HepG2 (cell line): ENCODE measurements around the gene FAM78A. TPM values are rescaled to one million over a fixed set of nuclear protein-coding genes. Genes with fewer than 3 reads are reported as not detected.

Experiments used
- ATAC-seq: fragments of 200-7000 bp; cut with Tn5 transposase; 3 replicates; pipeline ENCODE4 v1.9.1; 2020; ENCODE audit warnings: mild to moderate bottlenecking, moderate library complexity
- BruUV-seq: library from RNA; stranded (reverse); fragments of 400-500 nt; replicated peaks from 2 replicates; lab custom pipeline; 2021; lab: Mats Ljungman, UMichigan
- CTCF ChIA-PET: fragments of 300-600 bp; formaldehyde crosslinking; extraction: SDS; loops from one replicate; lab custom pipeline; 2021; ENCODE audit warnings: low total read pairs, inconsistent platforms, low intra/inter-chr PET ratio; lab: Yijun Ruan, JAX
- POLR2A ChIA-PET: fragments of 350-600 bp; sonication (Branson Sonifier 250); formaldehyde crosslinking; loops from one replicate; lab custom pipeline; 2020; ENCODE audit warnings: antibody characterized with exemption, inconsistent platforms; lab: Yijun Ruan, JAX
- DNase-seq: peaks from one replicate; pipeline ENCODE4 v3.0.0-alpha.2; 2015; ENCODE audit warnings: low spot score
- FAIRE-seq: peaks from 3 replicates; lab custom pipeline; 2011; peaks lifted over from hg19 to GRCh38; lab: Jason Lieb, UNC
- H2AFZ ChIP-seq: one replicate; pipeline ENCODE4 v1.6.1; 2011; ENCODE audit warnings: low read length, inconsistent platforms
- H3K27ac ChIP-seq: fragments of 300-600 bp; 3 replicates; pipeline ENCODE4 v1.8.0; 2011; ENCODE audit warnings: mixed run types, mild to moderate bottlenecking, mixed read lengths, low read length, inconsistent platforms; ENCODE audit not compliant: insufficient read depth; ENCODE audit errors: extremely low read length
- H3K27me3 ChIP-seq, 2 experiments: fragments of 200-600 bp in 1 of 2; 2 replicates in 1 of 2; 3 replicates in 1 of 2; pipeline versions ENCODE4 v1.6.0 to v1.8.0; 2011; ENCODE audit warnings: low read length in 2 of 2, mild to moderate bottlenecking in 2 of 2, moderate library complexity in 2 of 2, inconsistent platforms in 1 of 2; ENCODE audit not compliant: insufficient read depth in 2 of 2, control insufficient read depth in 1 of 2
- H3K36me3 ChIP-seq, 2 experiments: fragments of 200-600 bp in 1 of 2; replicated peaks in 1 of 2; 2 replicates in 1 of 2; 3 replicates in 1 of 2; pipeline versions ENCODE4 v1.5.1 to v1.8.0; 2011; ENCODE audit warnings: low read length in 2 of 2, inconsistent platforms in 1 of 2; ENCODE audit not compliant: insufficient read depth in 2 of 2, control insufficient read depth in 1 of 2
- H3K4me1 ChIP-seq: 2 replicates; pipeline ENCODE4 v1.5.1; 2012; ENCODE audit warnings: low read length, inconsistent platforms; ENCODE audit not compliant: insufficient read depth
- H3K4me2 ChIP-seq: 2 replicates; pipeline ENCODE4 v1.6.0; 2011; ENCODE audit warnings: low read depth, low read length, inconsistent platforms
- H3K4me3 ChIP-seq, 3 experiments: fragments of 200-600 bp in 1 of 3; sonication (generic), shearing (Covaris generic) in 1 of 3; replicated peaks in 1 of 3; 2 replicates each; pipeline ENCODE4 v1.5.1; 2011 to 2016; ENCODE audit warnings: low read length in 3 of 3, inconsistent platforms in 2 of 3, low read depth in 2 of 3, mild to moderate bottlenecking in 2 of 3, control low read depth in 1 of 3, mixed read lengths in 1 of 3; ENCODE audit not compliant: insufficient read depth in 1 of 3
- H3K79me2 ChIP-seq: one replicate; pipeline ENCODE4 v1.6.1; 2011; ENCODE audit warnings: low read length, inconsistent platforms; ENCODE audit not compliant: insufficient read depth
- H3K9ac ChIP-seq: 2 replicates; pipeline ENCODE4 v1.6.0; 2011; ENCODE audit warnings: mild to moderate bottlenecking, low read depth, low read length, inconsistent platforms; ENCODE audit not compliant: insufficient read depth
- H3K9me3 ChIP-seq: 2 replicates; pipeline ENCODE4 v1.5.1; 2012; ENCODE audit warnings: mild to moderate bottlenecking, low read length
- H4K20me1 ChIP-seq: 2 replicates; pipeline ENCODE4 v1.6.0; 2011; ENCODE audit warnings: inconsistent platforms, mild to moderate bottlenecking, low read length, moderate library complexity; ENCODE audit not compliant: insufficient read depth
- DR1 ChIP-seq: sonication (generic); formaldehyde crosslinking; IDR thresholded peaks from 2 replicates; pipeline ENCODE4 v1.8.0; 2021; ENCODE audit warnings: mild to moderate bottlenecking, missing genetic modification reagents, inconsistent platforms
- HOXA7 ChIP-seq: sonication (generic); formaldehyde crosslinking; IDR thresholded peaks from 2 replicates; pipeline ENCODE4 v1.8.1; 2022; ENCODE audit warnings: mild to moderate bottlenecking, missing genetic modification reagents, moderate library complexity
- JDP2 ChIP-seq: sonication (generic); formaldehyde crosslinking; IDR thresholded peaks from 2 replicates; pipeline ENCODE4 v1.8.1; 2022; ENCODE audit warnings: missing genetic modification reagents, borderline replicate concordance
- MBD4 ChIP-seq: IDR thresholded peaks from 2 replicates; pipeline ENCODE4 v1.6.1; 2012; ENCODE audit warnings: low read length, inconsistent platforms, borderline replicate concordance
- NFATC3 ChIP-seq: sonication (generic); formaldehyde crosslinking; IDR thresholded peaks from 2 replicates; pipeline ENCODE4 v1.5.1; 2020; ENCODE audit warnings: mild to moderate bottlenecking, missing genetic modification reagents
- NR2F1 ChIP-seq, 2 experiments: fragments of 450-650 bp in 1 of 2; formaldehyde crosslinking in 1 of 2; IDR thresholded peaks; 2 replicates each; pipeline versions ENCODE4 v1.5.0 to v1.6.1; 2016 to 2020; ENCODE audit warnings: mild to moderate bottlenecking in 1 of 2, missing compliant biosample characterization in 1 of 2, missing genetic modification reagents in 1 of 2, moderate library complexity in 1 of 2
- POLR2AphosphoS2 ChIP-seq: IDR thresholded peaks from 2 replicates; pipeline ENCODE4 v1.6.1; 2011; ENCODE audit warnings: low read depth, low read length, improper control_type of control experiment
- RELA ChIP-seq: sonication (generic); formaldehyde crosslinking; IDR thresholded peaks from 2 replicates; pipeline ENCODE4 v1.4.0; 2020; ENCODE audit warnings: missing genetic modification reagents
- SOX13 ChIP-seq, 3 experiments: fragments of 450-650 bp in 1 of 3; sonication (generic) in 1 of 3; formaldehyde crosslinking in 1 of 3; IDR thresholded peaks in 2 of 3; conservative IDR thresholded peaks in 1 of 3; 2 replicates each; pipeline versions ENCODE4 v1.5.0 to v1.6.1; 2016 to 2020; ENCODE audit warnings: antibody characterized with exemption in 1 of 3, mild to moderate bottlenecking in 1 of 3, missing compliant biosample characterization in 1 of 3, missing genetic modification reagents in 1 of 3, moderate library complexity in 1 of 3
- SP140L ChIP-seq: sonication (generic); formaldehyde crosslinking; IDR thresholded peaks from 2 replicates; pipeline ENCODE4 v1.4.0; 2020; ENCODE audit warnings: missing genetic modification reagents, borderline replicate concordance
- XRCC5 ChIP-seq: fragments of 200-400 bp; formaldehyde crosslinking; optimal IDR thresholded peaks from 2 replicates; pipeline ENCODE3; 2017; ENCODE audit warnings: mild to moderate bottlenecking, low read length
- ZFAT ChIP-seq: sonication (generic); formaldehyde crosslinking; conservative IDR thresholded peaks from 2 replicates; pipeline ENCODE4 v1.8.1; 2023; ENCODE audit warnings: missing genetic modification reagents, inconsistent platforms
- ZNF451 ChIP-seq: sonication (generic); formaldehyde crosslinking; IDR thresholded peaks from 2 replicates; pipeline ENCODE4 v1.5.0; 2020; ENCODE audit warnings: mild to moderate bottlenecking, missing genetic modification reagents
- ZNF891 ChIP-seq: sonication (generic); formaldehyde crosslinking; IDR thresholded peaks from 2 replicates; pipeline ENCODE4 v1.5.0; 2020; ENCODE audit warnings: mild to moderate bottlenecking, missing genetic modification reagents
- WGBS: methylation state at CpG from one replicate; pipeline ENCODE4 v1.1.6; 2017; ENCODE audit warnings: low lambda C conversion rate; 5-methylcytosine and 5-hydroxymethylcytosine counted together
- in situ Hi-C: cut with HindIII; loops from 2 replicates; pipeline ENCODE4 v1.10.0; 2017; ENCODE audit warnings: low pct_unique_long_range_greater_than_20kb; ENCODE audit not compliant: extremely low pct_ligation_motif_present
- intact Hi-C: fragments of 100-400 bp; cut with micrococcal nuclease; formaldehyde crosslinking; loops from one replicate; pipeline ENCODE4 v1.10.0; 2022; ENCODE audit not compliant: unreplicated experiment
- polyA plus RNA-seq, 8 experiments: library from polyadenylated mRNA; depleted of rRNA in 3 of 8; stranded (reverse) in 7 of 8; unstranded in 1 of 8; fragments of >200 nt; fragmentation: Illumina TruSeq in 4 of 8; extraction: Trizol in 4 of 8; gene quantifications; 2 replicates each; pipeline versions ENCODE4 v1.2.1 to v1.2.3, GENCODE V29; 2011 to 2016; ENCODE audit warnings: low read depth in 4 of 8, missing spikeins in 1 of 8, mixed read lengths in 1 of 8; ENCODE audit not compliant: insufficient read depth in 1 of 8
- total RNA-seq, 5 experiments: library from RNA; depleted of rRNA; stranded (reverse); fragments of >200 nt; fragmentation: Illumina TruSeq; extraction: Trizol; gene quantifications; 2 replicates each; pipeline ENCODE4 v1.2.3, GENCODE V29; 2016; ENCODE audit warnings: low read depth in 1 of 5
- TF ChIP-seq, protein P1 (sequence below): sonication (generic); formaldehyde crosslinking; IDR thresholded peaks from 2 replicates; pipeline ENCODE4 v1.8.1; 2023; ENCODE audit warnings: mild to moderate bottlenecking, missing genetic modification reagents
- TF ChIP-seq, protein P2 (sequence below): IDR thresholded peaks from 2 replicates; pipeline ENCODE4 v1.6.1; 2016; ENCODE audit warnings: control low read depth
- TF ChIP-seq, protein P3 (sequence below): sonication (generic); formaldehyde crosslinking; IDR thresholded peaks from 2 replicates; pipeline ENCODE4 v1.9.0; 2021; ENCODE audit warnings: mild to moderate bottlenecking, missing genetic modification reagents

Gene FAM78A
- total and polyA plus RNA-seq, 2 of the 13 experiments (the other 11 are each of a cell fraction or from before 2014, with no cell fraction given): 0.18 to 0.62 TPM

DNA sequence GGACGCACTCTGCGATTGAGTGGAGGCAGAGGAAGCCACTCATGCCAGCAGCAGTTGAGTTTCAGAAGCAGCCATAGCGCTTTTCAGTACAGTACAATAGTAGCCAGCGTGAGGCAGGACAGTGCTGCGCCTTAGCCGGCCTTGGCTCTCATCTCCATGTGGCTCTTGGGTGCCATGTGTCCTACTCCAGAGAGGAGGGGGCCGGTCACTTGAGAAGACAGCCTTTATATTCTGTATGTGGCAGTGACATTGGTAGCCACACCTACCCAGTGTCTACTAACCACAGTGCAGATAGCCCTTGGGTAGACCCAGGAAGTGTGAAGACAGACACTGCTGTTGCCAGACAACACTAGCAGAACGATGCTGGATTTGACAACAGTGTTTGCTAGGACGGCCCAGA, 42.3 kb downstream of the FAM78A start:
- CTCF ChIA-PET: no interaction called here
- no peak for FAIRE-seq
- TF ChIP-seq NR2F1 (CRISPR knock-in tag; IDR thresholded peaks at IDR 0.05) (no peak), XRCC5 (no peak), MBD4 (no peak), NFATC3 (no peak), ZFAT (CRISPR knock-in tag) (no peak), JDP2 (CRISPR knock-in tag) (no peak), ZNF891 (CRISPR knock-in tag) (no peak), DR1 (no peak), POLR2AphosphoS2 (no peak), ZNF451 (no peak), RELA (CRISPR knock-in tag) (no peak), HOXA7 (CRISPR knock-in tag) (no peak), SOX13 (IDR thresholded peaks at IDR 0.05) (no peak), SOX13 (CRISPR knock-in tag; conservative IDR thresholded peaks at IDR 0.05 in 1 of 2, IDR thresholded peaks at IDR 0.05 in 1 of 2) (no peak), SP140L (CRISPR knock-in tag) (no peak)
- TF ChIP-seq, protein P1, sequence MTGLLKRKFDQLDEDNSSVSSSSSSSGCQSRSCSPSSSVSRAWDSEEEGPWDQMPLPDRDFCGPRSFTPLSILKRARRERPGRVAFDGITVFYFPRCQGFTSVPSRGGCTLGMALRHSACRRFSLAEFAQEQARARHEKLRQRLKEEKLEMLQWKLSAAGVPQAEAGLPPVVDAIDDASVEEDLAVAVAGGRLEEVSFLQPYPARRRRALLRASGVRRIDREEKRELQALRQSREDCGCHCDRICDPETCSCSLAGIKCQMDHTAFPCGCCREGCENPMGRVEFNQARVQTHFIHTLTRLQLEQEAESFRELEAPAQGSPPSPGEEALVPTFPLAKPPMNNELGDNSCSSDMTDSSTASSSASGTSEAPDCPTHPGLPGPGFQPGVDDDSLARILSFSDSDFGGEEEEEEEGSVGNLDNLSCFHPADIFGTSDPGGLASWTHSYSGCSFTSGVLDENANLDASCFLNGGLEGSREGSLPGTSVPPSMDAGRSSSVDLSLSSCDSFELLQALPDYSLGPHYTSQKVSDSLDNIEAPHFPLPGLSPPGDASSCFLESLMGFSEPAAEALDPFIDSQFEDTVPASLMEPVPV (CRISPR knock-in tag): no peak
- TF ChIP-seq, protein P2, sequence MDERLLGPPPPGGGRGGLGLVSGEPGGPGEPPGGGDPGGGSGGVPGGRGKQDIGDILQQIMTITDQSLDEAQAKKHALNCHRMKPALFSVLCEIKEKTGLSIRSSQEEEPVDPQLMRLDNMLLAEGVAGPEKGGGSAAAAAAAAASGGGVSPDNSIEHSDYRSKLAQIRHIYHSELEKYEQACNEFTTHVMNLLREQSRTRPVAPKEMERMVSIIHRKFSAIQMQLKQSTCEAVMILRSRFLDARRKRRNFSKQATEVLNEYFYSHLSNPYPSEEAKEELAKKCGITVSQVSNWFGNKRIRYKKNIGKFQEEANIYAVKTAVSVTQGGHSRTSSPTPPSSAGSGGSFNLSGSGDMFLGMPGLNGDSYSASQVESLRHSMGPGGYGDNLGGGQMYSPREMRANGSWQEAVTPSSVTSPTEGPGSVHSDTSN (CRISPR knock-in tag): no peak
- TF ChIP-seq, protein P3, sequence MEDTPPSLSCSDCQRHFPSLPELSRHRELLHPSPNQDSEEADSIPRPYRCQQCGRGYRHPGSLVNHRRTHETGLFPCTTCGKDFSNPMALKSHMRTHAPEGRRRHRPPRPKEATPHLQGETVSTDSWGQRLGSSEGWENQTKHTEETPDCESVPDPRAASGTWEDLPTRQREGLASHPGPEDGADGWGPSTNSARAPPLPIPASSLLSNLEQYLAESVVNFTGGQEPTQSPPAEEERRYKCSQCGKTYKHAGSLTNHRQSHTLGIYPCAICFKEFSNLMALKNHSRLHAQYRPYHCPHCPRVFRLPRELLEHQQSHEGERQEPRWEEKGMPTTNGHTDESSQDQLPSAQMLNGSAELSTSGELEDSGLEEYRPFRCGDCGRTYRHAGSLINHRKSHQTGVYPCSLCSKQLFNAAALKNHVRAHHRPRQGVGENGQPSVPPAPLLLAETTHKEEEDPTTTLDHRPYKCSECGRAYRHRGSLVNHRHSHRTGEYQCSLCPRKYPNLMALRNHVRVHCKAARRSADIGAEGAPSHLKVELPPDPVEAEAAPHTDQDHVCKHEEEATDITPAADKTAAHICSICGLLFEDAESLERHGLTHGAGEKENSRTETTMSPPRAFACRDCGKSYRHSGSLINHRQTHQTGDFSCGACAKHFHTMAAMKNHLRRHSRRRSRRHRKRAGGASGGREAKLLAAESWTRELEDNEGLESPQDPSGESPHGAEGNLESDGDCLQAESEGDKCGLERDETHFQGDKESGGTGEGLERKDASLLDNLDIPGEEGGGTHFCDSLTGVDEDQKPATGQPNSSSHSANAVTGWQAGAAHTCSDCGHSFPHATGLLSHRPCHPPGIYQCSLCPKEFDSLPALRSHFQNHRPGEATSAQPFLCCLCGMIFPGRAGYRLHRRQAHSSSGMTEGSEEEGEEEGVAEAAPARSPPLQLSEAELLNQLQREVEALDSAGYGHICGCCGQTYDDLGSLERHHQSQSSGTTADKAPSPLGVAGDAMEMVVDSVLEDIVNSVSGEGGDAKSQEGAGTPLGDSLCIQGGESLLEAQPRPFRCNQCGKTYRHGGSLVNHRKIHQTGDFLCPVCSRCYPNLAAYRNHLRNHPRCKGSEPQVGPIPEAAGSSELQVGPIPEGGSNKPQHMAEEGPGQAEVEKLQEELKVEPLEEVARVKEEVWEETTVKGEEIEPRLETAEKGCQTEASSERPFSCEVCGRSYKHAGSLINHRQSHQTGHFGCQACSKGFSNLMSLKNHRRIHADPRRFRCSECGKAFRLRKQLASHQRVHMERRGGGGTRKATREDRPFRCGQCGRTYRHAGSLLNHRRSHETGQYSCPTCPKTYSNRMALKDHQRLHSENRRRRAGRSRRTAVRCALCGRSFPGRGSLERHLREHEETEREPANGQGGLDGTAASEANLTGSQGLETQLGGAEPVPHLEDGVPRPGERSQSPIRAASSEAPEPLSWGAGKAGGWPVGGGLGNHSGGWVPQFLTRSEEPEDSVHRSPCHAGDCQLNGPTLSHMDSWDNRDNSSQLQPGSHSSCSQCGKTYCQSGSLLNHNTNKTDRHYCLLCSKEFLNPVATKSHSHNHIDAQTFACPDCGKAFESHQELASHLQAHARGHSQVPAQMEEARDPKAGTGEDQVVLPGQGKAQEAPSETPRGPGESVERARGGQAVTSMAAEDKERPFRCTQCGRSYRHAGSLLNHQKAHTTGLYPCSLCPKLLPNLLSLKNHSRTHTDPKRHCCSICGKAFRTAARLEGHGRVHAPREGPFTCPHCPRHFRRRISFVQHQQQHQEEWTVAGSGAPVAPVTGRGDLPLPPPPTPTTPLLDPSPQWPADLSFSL (CRISPR knock-in tag): no peak

More for the DNA sequence above, 42.3 kb downstream of the FAM78A start:
- intact Hi-C loops: no loop called here
- no peak overlapping the region for H3K4me3 ChIP-seq
- DNase-seq: no peak
- in situ Hi-C loops: no loop called here
- no peak overlapping the region for H3K4me2 ChIP-seq
- H3K79me2 ChIP-seq: no peaks in the 10 kb centered on the region
- POLR2A ChIA-PET: no interaction called here
- ATAC-seq: no peak
- peaks cover 16 to 55% of the 10 kb centered on the region in 2 experiments for H3K36me3 ChIP-seq
- peaks cover 12% of the 10 kb centered on the region for H3K4me1 ChIP-seq
- H3K9me3 ChIP-seq: no peaks in the 10 kb centered on the region
- H3K27me3 ChIP-seq: no peaks in the 10 kb centered on the region
- no peak overlapping the region for H3K27ac ChIP-seq
- BruUV-seq: no TSS peak
- no peak overlapping the region for H3K9ac ChIP-seq
- H4K20me1 ChIP-seq: no peaks in the 10 kb centered on the region
- WGBS: 89% methylated on average over 5 of the region's 9 CpGs
- no peak overlapping the region for H2AFZ ChIP-seq
